Posterior vena cava (tissue), 2 donors: ENCODE data around the gene TIGD2. TPM values are rescaled to one million over a fixed set of nuclear protein-coding genes. Genes with fewer than 3 reads are reported as not detected.

ENCODE experiments used
- DNase-seq: peaks from one replicate; pipeline ENCODE4 v3.0.0-alpha.2; 2020; ENCODE audit warnings: low spot score
- intact Hi-C, 2 donors: fragments of 100-400 bp; cut with DNase I; formaldehyde crosslinking; loops; one replicate each; pipeline versions ENCODE4 v1.14.1 to v1.14.2; 2022 to 2023
- long read RNA-seq, 2 donors: library from polyadenylated mRNA; unstranded; transcript quantifications; one replicate each; pipeline ENCODE4 v2.0.0, GENCODE V29; 2020 to 2021
- total RNA-seq, 2 donors: library from RNA; stranded (reverse); fragmentation: NEBNext Ultra II Directional; extraction: Animal tissue kit (Norgen Biotek cat#: 25700); gene quantifications; one replicate each; pipeline ENCODE4 v1.2.1, GENCODE V29; 2021
- donor health status: DM: yes; HTN: yes; CAD: no.
- donor health status: DM: yes; HTN: yes; CAD: no.

Gene TIGD2
- 1 to 10 TPM; 2.1 to 2.8 TPM for total RNA-seq
- long read RNA-seq, donor 1, partial matches to known transcripts: 0 of 1 reads
- long read RNA-seq, donor 1, other reads (novel, unspliced or antisense): 0 of 1 reads
- long read RNA-seq, donor 2: 0 reads

GRCh38 chr4:89110986-89111832 is at the start of gene TIGD2:
Gene TIGD2, plus strand, starts transcription at chr4:89111533. Its CDS starts 1,442 bp downstream, at chr4:89112975.
- intact Hi-C loops: no loop called here
- peak; percentile 94 for DNase-seq

- DNase-seq: no peak
- intact Hi-C loops: no loop called here
Observed at GRCh38 chr4:89064848-89065247, 46.5 kb upstream of the TIGD2 start.

- intact Hi-C loops: no loop called here
- no peak for DNase-seq
Observed at GRCh38 chr4:89067417-89067816, 43.9 kb upstream of the TIGD2 start.

GRCh38 chr4:89069481-89069880 is 41.9 kb upstream of the TIGD2 start:
- no peak for DNase-seq
- intact Hi-C loops: no loop called here

GRCh38 chr4:89070041-89070440 is 41.3 kb upstream of the TIGD2 start:
- intact Hi-C loops: no loop called here

GRCh38 chr4:89071311-89071710 is 40.0 kb upstream of the TIGD2 start:
- intact Hi-C loops: no loop called here
- DNase-seq: no peak

More at GRCh38 chr4:89070041-89070440, 41.3 kb upstream of the TIGD2 start:
- DNase-seq: no peak

- intact Hi-C loops: no loop called here
- no peak for DNase-seq
Observed at GRCh38 chr4:89072921-89073320, 38.4 kb upstream of the TIGD2 start.

- DNase-seq: no peak
- intact Hi-C loops: no loop called here
Observed at GRCh38 chr4:89077761-89078160, 33.6 kb upstream of the TIGD2 start.

- intact Hi-C loops: no loop called here
- DNase-seq: no peak
Observed at GRCh38 chr4:89078300-89078699, 33.0 kb upstream of the TIGD2 start.

GRCh38 chr4:89099034-89099433 is 12.3 kb upstream of the TIGD2 start:
- DNase-seq: no peak
- intact Hi-C loops: no loop called here

GRCh38 chr4:89099471-89099870 is 11.9 kb upstream of the TIGD2 start:
- intact Hi-C loops: no loop called here
- DNase-seq: no peak

- intact Hi-C loops: no loop called here
- no peak for DNase-seq
Observed at GRCh38 chr4:89100853-89101252, 10.5 kb upstream of the TIGD2 start.

GRCh38 chr4:89101256-89102161 is 9.8 kb upstream of the TIGD2 start:
- peak; percentile 29 for DNase-seq
- intact Hi-C loops: no loop called here

- intact Hi-C loops: no loop called here
- DNase-seq: no peak
Observed at GRCh38 chr4:89105726-89106125, 5.6 kb upstream of the TIGD2 start.

GRCh38 chr4:89108091-89108490 is 3.2 kb upstream of the TIGD2 start:
- DNase-seq: no peak
- intact Hi-C loops: no loop called here

- intact Hi-C loops: no loop called here
- peak; percentile 30 for DNase-seq
Observed at GRCh38 chr4:89109841-89110540, 1.3 kb upstream of the TIGD2 start.

GRCh38 chr4:89110541-89110985 is 770 bp upstream of the TIGD2 start:
- DNase-seq: no peak
- intact Hi-C loops: no loop called here

GRCh38 chr4:89111833-89112563 is 665 bp downstream of the TIGD2 start:
- intact Hi-C loops: no loop called here
- no peak for DNase-seq

- intact Hi-C loops: no loop called here
- no peak for DNase-seq
Observed at GRCh38 chr4:89113415-89113814, 2.1 kb downstream of the TIGD2 start.
